GM21515 (cell line): ENCODE data around the gene SLC12A5.

Experiments used
- ATAC-seq: cut with Tn5 transposase; IDR thresholded peaks from one replicate; pipeline ENCODE4 v1.9.1; 2021; ENCODE audit not compliant: unreplicated experiment

SLC12A5 gene

DNA sequence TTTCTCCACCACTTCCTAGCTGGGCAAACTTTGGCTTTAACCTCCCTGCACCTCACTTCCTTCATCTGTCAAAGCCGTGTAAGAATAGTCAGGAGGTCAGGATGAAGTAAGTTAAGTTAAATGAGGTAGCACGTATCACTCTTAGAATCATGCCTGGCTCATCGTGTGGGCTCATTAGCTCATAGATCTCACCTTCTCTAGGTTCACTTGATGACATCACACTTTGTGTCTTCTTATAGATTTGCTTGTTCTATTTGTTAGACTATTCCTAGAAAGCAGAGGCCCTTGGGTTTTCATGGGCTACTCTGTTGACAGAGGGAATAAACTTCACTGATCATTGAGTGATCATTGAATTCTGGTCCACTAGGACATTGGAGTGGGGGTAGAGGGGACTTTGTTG lies 72.9 kb downstream of the SLC12A5 start:
- no peak for ATAC-seq

DNA sequence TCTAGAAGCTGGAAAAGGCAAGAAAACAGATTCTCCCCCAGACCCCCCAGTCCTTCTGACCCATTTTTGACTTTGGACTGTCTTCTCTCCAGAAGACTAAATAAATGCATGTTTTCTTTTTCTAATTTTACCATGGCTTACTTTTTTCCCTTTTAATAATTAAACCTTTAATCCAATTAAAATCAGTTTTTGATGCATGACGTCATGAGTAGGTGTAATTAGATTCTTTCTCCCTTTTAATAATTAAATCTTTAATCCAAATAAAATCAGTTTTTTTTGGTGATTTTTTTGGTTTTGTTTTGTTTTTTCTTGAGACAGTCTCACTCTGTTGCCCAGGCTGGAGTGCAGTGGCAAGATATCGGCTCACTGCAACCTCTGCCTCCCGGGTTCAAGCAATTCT lies 73.9 kb downstream of the SLC12A5 start:
- ATAC-seq: no peak

DNA sequence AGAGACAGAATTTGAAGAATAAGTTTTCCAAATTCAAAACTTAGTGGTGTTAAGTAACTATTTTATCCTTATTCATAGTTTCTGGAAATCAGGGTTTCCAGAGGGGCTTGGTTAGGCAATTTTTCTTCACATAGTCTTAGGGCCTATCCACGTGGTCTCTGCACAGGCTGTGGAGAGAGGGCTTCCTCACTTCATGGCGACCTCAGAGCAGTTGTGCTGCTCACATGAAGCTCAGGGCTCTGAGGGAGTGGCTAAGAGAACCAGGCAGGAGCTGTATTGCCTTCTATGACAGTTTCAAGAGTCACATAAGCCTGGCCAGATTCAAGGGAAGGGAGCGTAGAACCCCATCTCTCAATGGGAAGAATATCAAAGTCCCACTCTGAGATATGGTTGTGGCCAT lies 75.2 kb downstream of the SLC12A5 start:
- no peak for ATAC-seq

DNA sequence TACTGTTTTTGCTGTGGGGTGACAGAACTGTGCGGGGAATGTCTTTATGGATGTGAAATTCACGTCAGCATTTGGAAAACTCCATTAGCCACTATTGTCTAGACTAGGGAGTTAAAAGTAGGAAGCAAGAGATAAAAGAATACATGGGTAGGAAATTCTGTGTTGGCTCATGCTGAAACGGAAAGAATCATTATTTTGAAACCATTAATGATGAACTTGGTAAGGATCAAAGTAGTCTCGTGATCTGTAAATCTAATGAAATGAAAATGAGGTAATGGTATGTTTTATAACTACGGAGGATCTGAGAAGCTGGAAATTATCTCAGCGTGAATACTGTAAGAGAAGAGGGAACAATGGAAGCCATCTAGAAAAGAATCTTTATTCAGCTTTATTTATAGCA lies 78.0 kb downstream of the SLC12A5 start:
- ATAC-seq: no peak

DNA sequence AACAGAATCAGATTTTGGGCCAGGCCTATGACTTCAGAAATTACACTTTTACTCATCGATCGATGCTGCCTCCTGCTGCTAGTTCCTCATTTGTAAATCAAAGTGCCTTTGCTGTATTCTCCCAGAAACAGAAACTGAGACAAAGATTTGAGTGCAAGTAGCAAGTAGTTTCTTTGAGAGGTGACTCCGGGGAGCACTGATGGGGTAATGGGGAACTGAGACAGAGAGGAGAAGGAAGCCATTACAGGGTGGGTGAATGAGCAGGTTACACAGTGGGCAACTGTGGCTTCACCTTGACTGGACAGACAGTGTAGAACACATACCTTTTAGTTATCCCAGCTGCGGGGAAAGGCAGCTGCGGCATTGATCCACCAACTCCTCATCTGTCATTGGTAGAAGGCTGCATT lies 79.4 kb downstream of the SLC12A5 start:
- peak; percentile 79 for ATAC-seq

DNA sequence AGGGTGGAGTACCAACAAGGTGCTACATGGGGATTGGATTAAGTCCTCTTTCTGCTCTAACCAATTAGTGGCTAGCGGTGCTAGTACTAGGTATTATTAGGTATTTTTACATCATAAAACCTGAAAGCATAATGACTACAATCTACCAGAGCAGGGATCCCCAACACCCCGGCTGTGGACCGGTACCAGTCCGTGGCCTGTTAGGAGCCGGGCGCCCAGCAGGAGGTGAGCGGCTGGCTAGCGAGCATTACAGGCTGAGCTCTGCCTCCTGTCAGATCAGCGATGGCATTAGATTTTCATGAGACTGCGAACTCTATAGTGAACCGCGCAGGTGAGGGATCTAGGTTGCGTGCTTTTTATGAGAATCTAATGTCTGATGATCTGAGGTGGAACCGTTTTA lies 80.0 kb downstream of the SLC12A5 start:
- ATAC-seq: no peak
